Measurements from ENCODE around the gene AGAP1.

Gene AGAP1

DNA sequence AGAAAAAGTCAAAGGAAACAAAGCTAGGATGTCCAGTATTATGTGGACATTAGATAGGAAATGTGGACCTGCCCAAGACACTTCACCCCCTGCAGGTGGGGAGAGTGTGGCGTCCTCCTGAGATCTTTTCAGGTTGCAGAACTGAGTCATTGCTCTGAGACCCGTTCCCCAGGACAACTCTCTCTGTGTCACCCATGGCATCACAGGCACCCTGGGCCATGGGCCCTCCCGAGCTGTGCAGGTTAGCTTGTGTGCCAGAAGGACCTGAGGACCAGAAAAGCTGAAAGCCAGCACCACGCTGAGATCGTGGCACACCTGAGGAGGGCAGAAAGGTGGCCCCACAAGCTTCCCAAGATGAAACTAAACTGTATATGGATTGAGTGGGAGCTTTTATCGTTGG is 229.5 kb downstream of the AGAP1 start:
- FAIRE-seq: no peak

DNA sequence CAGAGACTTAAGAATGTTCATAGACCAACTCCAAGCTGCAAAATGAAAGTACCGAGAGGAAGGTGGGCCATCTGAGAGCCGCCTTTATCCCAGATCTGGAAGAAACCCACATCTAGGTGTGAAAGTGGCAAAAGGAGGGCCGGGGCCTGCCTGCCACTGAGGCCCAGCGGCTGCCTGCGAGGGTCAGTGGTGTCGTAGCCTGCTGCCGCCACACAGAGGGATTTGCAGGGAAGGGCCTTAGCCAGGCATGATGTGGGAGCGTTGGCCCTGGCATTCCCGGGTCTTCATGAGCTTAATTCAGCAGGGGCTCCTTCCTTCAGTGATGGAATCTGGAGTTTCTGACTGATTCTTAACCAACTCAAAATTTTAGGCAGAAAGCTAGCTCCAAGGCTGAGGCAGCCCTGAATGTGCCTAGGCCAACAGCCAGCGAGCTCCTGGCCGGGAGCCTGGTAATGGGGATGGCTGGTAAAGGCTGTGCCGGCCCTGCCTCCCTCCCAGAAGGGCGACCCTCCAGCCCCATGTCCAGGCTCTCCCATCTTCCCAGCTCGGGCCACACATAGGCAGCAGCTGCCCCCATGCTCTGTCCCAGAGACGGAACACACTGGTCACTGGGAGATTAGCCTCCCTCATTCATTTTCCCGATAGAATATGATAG is 230.1 kb downstream of the AGAP1 start:
- FAIRE-seq: no peak

DNA sequence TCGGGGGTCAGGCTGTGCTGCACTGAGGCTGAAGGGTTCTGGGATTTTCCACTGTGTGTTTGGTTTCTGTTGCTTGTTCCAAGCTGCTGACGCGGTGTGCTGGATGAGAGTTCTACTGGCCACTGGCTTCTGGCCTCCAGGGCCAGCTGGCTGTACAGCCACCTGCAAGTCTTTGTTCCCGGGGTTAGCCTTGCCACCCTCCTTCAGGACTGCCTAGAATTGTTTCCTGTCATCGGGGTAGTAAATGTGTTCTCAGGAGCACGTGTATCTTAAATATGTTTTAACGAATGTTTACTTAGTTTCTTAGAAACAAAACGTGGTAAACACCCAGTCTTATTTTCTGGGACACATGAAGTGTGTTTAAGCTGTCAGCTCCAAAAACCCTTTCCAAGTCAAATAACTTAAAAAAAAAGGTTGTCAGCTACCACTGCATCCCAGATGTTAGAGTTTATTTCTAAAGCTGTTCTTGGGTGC is 231.2 kb downstream of the AGAP1 start:
- no peak for FAIRE-seq

DNA sequence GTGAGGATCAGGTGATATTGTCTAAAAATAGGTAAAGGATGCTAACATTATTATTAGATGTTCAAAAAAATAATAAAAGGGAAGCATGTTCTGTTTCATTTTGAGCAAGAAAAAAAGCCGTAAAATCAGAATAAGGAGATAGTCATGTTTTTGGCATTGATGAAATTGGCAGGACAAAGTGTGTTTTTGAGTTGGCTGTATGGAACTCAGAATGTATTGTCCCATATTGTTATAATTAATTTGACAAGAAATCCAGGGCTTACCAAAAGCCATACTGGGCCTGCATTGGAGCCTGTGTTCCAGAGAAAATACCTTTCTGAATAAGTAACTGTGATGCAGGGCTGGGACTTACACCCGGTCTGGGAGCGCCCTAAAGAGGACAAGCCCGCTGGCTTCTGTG is 232.0 kb downstream of the AGAP1 start:
- no peak for FAIRE-seq

DNA sequence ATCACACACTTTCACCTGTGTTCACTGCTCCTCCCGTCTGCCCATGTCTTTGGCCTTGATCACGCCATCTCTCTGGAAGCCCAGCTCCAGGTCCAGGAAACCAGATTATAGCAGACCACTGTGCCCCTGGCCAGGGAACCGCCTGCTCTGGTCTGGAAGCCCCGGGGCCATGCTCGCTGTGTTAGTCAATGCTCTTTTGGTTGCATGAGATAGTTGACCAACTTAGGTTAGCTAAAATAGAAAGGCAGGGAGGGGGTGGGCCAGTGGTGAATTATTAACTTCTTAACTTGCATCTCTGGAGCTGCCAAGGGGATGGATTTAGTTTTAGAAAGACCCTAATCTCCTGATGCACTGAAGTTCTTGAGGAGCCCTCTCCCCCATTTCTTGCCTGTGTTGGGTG is 232.7 kb downstream of the AGAP1 start:
- no peak for FAIRE-seq

DNA sequence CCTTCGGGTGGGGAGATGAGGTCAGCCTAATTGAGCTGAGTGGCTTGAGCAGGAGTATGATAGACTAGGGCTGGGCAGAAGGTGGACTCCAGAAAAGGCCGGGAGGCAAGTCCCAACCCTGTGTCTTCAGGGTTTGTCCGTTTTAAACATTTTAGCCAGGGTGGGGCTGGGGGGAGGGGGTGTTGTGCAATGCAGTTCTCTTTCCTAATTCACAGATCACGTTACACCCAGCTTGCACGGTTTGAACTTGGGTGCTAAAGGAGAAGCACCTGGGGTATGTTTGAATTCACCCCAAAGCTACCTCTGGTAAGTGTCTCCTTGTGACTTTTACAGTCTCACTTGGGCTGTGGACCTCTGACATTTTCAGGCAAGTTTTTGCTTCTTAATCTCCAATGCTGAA is 233.3 kb downstream of the AGAP1 start:
- no peak for FAIRE-seq

DNA sequence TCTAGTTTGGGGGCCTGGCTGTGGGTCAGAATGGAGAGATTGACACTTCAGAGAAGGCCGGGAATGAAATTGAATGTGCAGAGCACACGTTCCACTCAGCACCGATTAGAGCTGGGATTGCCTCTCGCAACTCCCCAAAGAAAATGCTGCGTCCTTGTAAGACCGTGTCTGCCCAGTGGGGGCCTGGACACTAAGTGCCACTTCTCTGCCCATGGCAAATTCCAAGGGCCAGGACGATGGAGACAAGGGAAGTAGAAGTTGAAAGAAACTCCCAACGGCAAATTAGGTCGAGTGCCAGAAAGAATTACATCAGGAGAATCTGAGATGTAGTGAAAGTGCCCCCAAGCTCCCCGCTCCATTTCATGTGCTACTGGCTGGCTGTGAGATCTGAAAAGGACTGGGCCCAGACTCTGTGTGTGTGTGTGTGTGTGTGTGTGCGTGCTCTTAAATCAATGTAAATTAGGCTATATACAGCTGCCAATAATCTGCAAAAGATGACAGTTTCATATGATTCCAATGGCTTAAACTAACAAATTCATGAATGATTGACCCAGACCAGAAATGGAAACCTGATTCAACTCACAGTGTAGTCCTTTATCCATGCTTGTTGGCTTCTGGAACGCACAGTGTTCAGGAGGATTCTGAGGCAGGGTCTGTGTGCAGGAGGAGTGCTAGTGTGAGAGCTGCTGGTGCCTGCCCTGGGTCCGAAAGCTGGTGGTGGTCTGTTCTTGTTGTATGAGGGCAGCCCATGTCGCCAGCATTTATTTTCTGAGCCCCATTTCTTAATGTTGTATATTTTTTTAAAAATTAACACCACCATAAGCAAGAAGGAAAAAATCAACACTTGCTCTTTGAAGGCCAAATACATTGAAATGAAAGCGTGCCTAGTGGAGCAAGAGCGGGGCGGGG is 234.3 kb downstream of the AGAP1 start:
- FAIRE-seq: no peak

DNA sequence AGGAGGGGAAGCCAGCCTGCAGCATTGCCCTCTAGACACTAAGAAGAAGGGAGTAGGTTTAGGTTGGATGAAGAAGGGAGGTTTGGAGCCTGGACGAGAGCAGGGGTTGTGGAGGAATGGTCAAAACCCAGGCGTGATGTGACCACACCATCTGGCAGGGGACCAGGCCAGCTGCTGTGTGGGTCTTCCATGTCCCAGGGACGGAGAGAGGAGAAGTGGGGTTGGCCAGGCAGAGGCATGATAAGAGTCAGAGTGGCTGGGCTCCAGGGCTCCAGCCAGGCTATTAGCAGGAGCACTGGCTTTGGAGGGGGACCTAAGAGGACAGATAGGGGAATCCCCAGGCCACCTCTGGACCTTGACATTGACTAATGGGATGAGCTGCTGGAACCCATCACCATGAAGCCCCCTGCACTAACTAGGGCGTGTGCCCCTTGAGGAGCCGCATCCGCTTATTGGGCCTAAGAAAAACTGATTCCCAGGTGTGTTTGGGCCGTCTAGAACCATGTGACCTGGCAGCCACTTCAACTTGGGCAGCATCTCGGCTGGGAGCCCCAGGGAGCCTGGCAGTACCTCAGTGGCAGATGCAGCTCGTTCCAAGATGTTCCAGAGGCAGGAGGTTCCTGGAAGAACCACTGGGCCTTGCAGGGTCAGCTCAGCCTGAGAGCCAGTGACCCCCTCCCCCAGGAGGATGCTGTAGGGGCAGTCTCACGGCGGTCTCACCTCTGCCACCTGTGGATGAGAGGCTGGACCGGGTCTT is 235.1 kb downstream of the AGAP1 start:
- no peak for FAIRE-seq

DNA sequence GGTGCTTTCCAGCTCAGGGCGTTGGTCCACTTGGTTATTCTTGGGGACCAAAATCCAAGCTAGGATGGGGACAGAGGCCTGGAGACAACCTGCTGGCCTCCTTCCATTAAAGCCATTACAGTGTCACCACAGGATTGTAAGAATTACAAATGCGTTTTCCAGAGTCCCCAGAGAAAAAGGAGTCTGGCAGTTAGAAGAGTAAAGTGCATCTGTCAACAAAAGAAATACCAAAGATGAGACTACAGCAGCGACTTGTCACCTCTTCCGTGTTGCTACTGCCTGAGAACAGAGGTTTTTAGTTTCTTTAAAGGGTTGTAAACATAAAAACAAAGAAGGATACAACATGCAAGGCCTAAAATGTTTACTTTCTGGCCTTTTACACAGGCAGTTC is 235.7 kb downstream of the AGAP1 start:
- FAIRE-seq: no peak

DNA sequence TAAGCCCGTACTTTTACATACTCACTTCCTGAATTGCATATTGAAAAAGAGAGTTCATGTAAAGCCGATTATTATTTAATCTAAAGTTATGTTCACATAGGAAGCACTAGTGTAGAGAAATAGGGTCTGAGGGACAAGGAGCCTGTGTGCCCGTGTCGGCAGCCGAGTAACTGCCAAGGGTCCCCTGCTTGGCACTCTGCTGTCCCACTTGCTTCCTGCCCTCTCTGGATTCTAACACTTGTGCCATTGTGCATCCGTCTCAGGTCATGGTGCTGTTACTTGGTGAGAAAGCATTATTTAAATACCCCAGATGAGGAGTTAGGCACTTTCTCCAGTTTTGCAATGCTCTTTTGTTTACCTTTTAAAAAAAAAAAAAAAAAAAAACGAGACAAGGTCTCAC is 236.3 kb downstream of the AGAP1 start:
- FAIRE-seq: no peak

DNA sequence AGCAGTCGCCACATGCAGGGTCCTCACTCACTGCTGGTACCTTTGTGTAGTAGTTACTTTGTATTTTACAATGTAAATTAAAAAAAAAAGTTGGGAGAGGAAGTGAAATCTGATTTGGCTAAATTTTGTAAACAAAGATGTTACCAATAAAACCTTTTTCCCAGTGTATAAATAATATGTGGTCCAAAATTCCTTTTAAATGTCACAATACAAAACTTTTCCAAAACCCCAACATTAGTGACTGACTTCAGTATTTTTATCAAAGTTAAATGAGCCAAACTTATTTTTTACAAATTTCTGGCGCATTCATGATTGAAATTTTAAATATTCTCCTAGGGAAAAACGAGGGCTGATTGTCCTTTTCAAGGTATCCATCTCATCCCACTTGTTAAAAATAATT is 239.9 kb downstream of the AGAP1 start:
- FAIRE-seq: no peak

DNA sequence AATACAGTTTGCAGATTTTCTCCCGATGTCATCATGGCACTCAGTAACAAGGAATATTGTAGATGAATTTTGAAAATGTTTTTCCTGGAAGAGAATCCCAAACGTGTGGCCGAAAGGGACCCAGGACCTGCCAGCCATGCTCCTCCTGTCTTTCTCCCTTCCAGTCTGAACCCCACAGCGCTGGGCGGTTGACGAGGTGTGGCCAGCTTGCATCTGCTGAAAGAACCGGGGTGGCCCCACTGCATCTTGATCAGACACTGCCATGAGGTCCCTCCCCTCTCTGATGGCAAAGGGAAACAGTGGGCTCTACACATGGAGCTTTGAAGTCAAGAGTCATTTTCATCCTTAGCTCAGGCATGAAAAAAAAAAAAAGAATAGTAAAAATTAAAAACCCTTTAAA is 240.3 kb downstream of the AGAP1 start:
- no peak for FAIRE-seq

DNA sequence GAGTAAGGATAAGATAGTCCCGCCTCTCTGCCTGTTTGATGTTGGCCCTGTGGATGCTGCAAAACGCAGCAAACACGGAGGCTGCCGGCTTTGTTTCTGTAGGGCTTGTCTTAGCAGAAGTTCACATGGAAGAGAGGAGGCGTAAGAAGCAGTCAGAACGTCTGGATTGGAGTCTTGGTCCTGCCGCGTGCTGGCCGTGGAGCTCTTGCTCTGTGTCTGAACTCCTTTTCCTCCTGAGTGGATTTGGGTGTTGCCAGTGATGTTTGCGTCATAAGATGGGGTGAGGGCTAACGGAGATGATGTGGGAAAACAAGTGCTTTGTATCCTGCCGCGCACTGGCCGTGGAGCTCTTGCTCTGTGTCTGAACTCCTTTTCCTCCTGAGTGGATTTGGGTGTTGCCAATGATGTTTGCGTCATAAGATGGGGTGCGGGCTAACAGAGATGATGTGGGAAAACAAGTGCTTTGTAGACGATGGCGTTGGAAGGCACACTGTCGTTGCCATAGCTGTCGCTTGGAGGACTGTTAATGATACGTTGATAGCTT is 240.9 kb downstream of the AGAP1 start:
- no peak for FAIRE-seq

DNA sequence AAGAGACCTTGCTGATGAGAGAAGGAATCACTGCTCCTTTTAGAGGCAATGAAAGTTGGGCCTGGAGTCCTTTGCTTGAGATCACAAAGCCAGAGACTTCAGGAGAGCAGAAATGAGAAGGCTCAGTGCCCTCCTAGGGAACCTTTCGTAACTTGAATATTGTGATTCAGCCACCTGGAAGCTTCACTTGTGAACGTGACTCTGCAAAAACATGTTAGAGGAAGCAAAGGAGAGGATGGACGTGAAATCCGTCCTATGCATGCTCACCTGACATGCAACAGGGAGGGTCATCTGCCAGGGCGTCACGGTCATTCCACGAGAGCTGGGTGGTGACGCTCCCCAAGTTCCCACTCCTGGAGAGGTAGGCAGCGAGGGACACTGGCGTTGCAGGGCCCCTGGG is 243.6 kb downstream of the AGAP1 start:
- FAIRE-seq: no peak

DNA sequence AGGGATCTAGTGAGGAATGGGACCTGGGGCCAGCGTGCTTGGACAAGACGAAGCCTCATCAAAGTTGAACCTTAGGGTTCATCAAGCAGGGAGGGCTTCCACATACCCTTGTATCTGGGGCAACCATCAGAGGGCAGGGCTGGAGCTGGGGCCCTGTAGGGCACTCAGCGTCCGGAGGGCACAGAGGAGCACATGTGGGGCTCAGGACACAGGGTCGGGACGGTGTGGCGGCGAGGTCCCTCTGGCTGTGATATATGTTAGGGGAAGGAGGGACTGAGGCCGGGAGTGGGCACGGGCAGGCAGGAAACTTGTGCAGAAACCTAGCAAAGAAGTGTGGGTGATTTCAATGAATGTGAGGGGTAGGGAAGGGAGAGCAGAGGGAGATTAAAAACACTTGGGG is 244.0 kb downstream of the AGAP1 start:
- FAIRE-seq: no peak

DNA sequence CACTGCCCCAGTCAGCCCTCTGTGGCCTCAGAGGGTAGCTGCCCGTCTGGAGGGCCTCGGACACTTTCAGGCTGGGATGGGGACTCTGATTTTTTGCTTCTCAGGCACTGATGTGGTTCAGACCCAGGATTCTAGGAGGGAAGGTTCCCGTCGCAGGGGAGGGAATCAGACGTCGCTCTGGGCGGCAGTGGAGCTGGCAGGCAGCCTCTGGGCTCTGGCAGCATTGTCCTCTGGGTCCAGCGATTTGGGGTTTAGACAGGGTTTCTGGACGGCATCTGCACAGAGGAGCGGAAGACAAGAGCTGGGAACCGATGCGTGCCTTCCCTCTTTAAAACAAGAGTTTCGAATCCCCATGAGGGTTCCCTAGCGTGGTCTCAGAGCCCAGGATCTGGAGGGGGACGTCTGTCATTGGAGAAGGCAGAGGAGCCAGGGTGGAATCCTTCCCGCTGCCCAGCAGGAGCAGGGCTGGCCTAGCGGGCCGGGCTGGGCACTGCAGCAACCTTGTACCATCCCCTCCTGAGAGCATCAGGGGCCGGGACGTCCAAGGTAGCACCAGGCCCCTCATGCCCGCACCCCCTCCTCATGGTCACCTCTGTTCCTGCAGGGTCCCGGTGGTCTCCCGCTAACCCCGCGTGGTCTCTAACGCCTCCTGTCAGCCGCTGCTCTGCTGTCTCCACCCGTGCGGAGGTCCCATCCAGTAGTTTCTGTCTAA is 246.0 kb downstream of the AGAP1 start:
- FAIRE-seq: no peak

DNA sequence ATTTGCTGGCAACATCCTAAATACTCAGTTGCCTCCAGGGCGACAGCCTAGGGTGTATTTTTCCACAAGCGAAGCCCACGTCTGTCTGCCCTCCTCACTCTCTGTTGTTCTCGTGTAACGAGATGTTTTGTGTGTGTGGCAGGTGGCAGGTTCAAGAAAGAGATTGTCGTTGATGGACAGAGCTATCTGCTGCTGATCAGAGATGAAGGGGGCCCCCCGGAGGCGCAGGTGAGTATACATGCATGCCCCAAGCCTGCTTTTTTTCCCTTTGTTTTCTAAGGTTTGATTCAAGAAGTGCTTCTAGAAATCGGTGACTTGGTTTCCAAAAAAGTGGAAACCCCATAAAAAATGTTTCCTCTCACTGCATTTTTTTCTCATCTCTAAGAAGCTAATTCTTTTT is 247.0 kb downstream of the AGAP1 start:
- FAIRE-seq: no peak

DNA sequence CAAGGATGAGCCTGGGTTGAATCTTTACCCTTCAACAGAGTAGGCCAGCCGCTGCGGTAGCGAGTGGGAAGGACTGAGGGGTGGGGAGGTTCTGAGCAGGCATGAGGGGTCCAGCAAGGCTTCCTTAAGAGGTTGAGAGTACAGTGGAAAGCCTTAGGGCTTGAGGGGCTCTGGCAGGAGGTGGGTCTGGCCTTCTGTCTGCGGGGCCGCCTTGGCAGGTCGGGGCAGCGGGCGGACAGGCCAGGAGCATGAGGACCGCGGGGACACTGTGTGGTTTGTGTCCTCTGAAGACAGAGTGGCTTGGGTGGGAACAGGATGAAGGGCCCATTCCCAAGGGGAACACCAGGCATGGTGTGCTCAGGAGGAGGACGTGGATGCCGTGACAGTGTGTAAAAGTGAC is 250.3 kb downstream of the AGAP1 start:
- FAIRE-seq: no peak

DNA sequence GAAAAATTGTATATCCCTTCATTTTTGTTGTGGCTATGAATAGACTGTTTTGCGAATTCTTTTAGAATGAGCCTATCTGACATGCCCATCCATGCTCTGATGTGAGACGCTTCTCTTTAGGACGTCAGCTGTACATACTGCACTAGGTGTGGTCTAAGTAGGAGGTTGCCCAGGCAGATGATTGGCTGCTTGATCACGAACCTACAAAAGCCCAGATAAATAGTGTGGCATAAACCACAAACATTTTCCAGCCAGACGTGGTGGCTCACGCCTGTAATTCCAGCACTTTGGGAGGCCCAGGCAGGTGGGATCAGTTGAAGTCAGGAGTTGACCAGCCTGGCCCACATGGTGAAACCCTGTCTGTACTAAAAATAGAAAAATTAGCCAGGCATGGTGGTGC is 251.8 kb downstream of the AGAP1 start:
- no peak for FAIRE-seq

DNA sequence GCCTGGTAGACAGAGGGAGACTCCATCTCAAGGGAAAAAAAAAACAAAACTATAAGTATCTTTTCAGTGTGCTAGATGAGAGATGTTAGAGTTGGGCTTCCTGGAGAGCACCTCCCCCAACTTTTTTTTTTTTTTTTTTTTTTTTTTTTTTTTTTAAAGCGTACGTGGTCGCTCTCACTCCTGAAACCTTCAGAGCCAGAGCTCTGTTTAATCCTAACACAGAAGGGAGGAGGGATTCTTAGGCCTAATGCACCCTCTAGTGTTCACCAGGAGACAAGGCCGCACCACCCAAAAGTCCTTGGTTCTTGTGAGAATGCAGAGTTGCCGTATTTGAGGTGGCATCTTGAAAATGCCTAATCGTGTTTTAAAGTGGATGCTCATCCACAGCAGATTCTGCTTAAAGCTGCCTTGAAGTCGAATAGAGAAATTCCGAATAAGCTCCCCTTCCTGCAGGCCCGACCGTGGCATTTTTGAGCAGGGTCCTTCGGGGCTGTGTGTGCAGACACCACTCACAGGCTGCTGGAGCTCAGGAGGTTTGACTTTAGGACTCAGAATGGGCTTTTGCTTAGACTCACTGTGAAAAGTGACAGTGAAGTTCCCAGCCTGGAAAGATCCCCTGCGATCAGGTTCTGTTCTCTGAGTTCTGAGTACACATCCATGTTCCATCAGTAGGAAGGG is 252.6 kb downstream of the AGAP1 start:
- peak; percentile 91 for FAIRE-seq

DNA sequence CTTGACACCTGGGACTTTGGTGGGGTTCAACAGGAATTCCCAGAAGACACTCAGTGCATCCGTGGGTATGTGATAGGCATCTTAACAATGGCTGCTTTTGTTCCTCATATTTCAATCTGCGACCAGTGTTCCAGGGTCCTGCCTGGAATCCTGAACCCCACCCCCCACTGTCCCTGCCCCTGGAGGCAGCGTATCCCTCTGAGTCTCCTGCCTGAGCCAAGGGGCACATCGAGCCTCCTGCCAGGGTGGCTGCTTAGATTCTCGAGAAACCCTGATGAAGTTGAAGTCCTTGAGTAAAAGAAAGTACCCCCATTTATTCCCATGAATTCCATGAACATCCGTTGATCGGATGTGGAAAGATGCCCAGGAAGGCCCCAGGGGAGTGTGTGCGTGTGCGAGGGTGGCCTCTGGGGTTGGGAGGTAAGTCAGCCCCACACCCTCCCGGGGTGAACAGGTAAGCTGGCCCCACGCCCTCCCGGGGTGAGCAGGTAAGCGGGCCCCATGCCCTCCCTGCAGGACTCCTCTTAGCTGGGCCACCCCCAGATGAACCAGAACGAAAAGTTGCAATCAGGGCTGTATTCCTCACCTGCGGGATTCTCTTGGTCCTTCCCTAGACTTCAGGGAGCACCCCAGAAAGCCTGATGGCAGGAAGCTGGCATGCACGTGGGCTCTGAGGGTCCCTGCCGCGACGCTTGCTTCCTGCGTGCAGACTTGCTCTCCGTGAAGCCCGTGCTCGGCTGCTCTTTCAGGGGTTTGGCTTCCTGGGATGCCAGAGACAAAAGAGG is 253.3 kb downstream of the AGAP1 start:
- no peak for FAIRE-seq

DNA sequence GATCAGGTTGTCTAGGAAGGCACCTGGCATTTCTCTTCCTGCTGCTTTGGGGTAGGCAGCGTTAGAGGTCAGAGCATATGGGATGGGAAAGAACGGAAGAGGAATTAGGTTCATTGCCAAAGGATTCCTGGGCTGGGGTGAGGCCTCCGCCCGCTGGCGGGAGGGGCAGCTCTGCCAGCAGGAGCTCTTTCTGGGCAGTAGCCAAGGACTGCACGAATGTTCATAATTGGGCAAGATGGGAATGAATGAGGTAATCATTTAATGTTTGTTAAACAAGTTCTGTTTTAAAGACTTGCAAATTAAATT is 253.9 kb downstream of the AGAP1 start:
- FAIRE-seq: no peak
